ENCODE results near the gene DMRTC2.
A peak's percentile ranks its signal among the peaks of the same experiment; 100 is the strongest.

DMRTC2 gene

GRCh38 chr19:41869374-41869955, 24.6 kb downstream of the DMRTC2 start:
- Histone ChIP-seq H3K4ac (ENCODE audit: low read depth in 1 of 2, low read length in 2 of 2) (no peak overlapping the region), H4K8ac (ENCODE audit: low read length) (no peak overlapping the region), H2AK5ac (ENCODE audit: low read length, severe bottlenecking) (no peak overlapping the region), H3K27ac (ENCODE audit: low read length, poor library complexity, severe bottlenecking) (no peak overlapping the region), H2BK120ac (ENCODE audit: low read depth, low read length) (no peak overlapping the region), H2BK5ac (ENCODE audit: low read depth, low read length, poor library complexity, severe bottlenecking) (peak overlapping the region; percentile 5), H3K23ac (ENCODE audit: low read length in 2 of 2) (no peak overlapping the region), H3K27me3 (ENCODE audit: control insufficient read depth in 1 of 2, insufficient read depth in 1 of 2, low read length in 2 of 2) (no peaks in the 10 kb centered on the region), H3K18ac (ENCODE audit: low read depth in 1 of 2, low read length in 2 of 2) (no peak overlapping the region), H3K4me1 (ENCODE audit: control insufficient read depth, insufficient read depth, low read depth, low read length) (peaks cover 27% of the 10 kb centered on the region), H3K9me3 (ENCODE audit: control insufficient read depth, low read length) (no peaks in the 10 kb centered on the region), H2BK15ac (ENCODE audit: low read depth, poor library complexity, severe bottlenecking) (no peak overlapping the region), H2BK12ac (ENCODE audit: low read length in 2 of 2) (no peak overlapping the region), H3K9ac (ENCODE audit: low read length) (peak overlapping the region; percentile 26), H3K36me3 (ENCODE audit: control insufficient read depth in 1 of 2, insufficient read depth in 2 of 2, low read depth in 1 of 2, low read length in 2 of 2) (peaks cover 79 to 83% of the 10 kb centered on the region in 2 experiments), H2AFZ (ENCODE audit: low read depth, low read length) (no peak overlapping the region), H3K79me1 (replicated peaks; ENCODE audit: low read length, poor library complexity, severe bottlenecking) (peaks cover 6% of the 10 kb centered on the region), H3K4me3 (ENCODE audit: insufficient read depth in 1 of 2, low read depth in 1 of 2, low read length in 2 of 2) (no peak overlapping the region), H3K14ac (ENCODE audit: low read length in 2 of 2) (no peak overlapping the region), H4K91ac (ENCODE audit: low read length) (no peak overlapping the region), H3K4me2 (ENCODE audit: low read length, poor library complexity, severe bottlenecking) (no peak overlapping the region)
- DNase-seq: no peak
- WGBS: 96% methylated on average over 13 of the region's 13 CpGs

DNA sequence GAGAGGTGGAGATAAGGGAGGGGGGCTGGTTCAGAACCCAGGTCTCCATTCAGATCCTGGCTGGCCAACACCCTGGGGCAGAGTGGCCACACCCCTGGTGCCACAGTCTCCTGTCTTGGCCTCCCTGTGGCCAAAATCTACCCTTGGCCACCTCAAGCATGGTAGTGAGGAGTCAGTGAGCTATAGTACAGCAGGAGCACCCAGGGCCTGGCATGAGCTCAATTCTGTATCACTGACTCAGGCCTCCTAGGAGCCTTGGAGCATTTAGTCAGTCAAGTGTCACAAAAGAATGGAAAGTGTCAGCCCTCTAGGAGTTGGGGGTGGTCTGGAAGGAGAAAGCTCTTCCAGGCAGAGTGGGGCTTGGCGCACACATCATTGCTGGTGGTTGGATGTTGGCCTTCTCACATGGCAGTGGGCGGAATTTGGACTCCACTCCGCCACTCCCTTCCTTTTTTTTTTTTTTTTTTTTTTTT, 25.6 kb downstream of the DMRTC2 start:
- peak; percentile 22 for DNase-seq
- 88% methylated on average over 2 of the region's 3 CpGs for WGBS
- Histone ChIP-seq H4K91ac (ENCODE audit: low read length) (no peak overlapping the region), H3K23ac (ENCODE audit: low read length in 2 of 2) (no peak overlapping the region), H3K27ac (ENCODE audit: low read length, poor library complexity, severe bottlenecking) (peak overlapping the region; percentile 49), H2AK5ac (ENCODE audit: low read length, severe bottlenecking) (no peak overlapping the region), H3K9me3 (ENCODE audit: control insufficient read depth, low read length) (no peaks in the 10 kb centered on the region), H2BK120ac (ENCODE audit: low read depth, low read length) (no peak overlapping the region), H3K79me1 (replicated peaks; ENCODE audit: low read length, poor library complexity, severe bottlenecking) (peaks cover 6% of the 10 kb centered on the region), H3K4me1 (ENCODE audit: control insufficient read depth, insufficient read depth, low read depth, low read length) (peaks cover 24% of the 10 kb centered on the region), H3K4ac (ENCODE audit: low read depth in 1 of 2, low read length in 2 of 2) (no peak overlapping the region), H3K27me3 (ENCODE audit: control insufficient read depth in 1 of 2, insufficient read depth in 1 of 2, low read length in 2 of 2) (no peaks in the 10 kb centered on the region), H3K36me3 (ENCODE audit: control insufficient read depth in 1 of 2, insufficient read depth in 2 of 2, low read depth in 1 of 2, low read length in 2 of 2) (peaks cover 69 to 75% of the 10 kb centered on the region in 2 experiments), H3K4me2 (ENCODE audit: low read length, poor library complexity, severe bottlenecking) (no peak overlapping the region), H3K18ac (ENCODE audit: low read depth in 1 of 2, low read length in 2 of 2) (no peak overlapping the region), H3K9ac (ENCODE audit: low read length) (peak overlapping the region; percentile 14), H2BK5ac (ENCODE audit: low read depth, low read length, poor library complexity, severe bottlenecking) (no peak overlapping the region), H3K4me3 (ENCODE audit: insufficient read depth in 1 of 2, low read depth in 1 of 2, low read length in 2 of 2) (no peak overlapping the region), H2AFZ (ENCODE audit: low read depth, low read length) (no peak overlapping the region), H2BK15ac (ENCODE audit: low read depth, poor library complexity, severe bottlenecking) (no peak overlapping the region), H3K14ac (ENCODE audit: low read length in 2 of 2) (no peak overlapping the region), H2BK12ac (ENCODE audit: low read length in 2 of 2) (no peak overlapping the region), H4K8ac (ENCODE audit: low read length) (no peak overlapping the region)

DNA sequence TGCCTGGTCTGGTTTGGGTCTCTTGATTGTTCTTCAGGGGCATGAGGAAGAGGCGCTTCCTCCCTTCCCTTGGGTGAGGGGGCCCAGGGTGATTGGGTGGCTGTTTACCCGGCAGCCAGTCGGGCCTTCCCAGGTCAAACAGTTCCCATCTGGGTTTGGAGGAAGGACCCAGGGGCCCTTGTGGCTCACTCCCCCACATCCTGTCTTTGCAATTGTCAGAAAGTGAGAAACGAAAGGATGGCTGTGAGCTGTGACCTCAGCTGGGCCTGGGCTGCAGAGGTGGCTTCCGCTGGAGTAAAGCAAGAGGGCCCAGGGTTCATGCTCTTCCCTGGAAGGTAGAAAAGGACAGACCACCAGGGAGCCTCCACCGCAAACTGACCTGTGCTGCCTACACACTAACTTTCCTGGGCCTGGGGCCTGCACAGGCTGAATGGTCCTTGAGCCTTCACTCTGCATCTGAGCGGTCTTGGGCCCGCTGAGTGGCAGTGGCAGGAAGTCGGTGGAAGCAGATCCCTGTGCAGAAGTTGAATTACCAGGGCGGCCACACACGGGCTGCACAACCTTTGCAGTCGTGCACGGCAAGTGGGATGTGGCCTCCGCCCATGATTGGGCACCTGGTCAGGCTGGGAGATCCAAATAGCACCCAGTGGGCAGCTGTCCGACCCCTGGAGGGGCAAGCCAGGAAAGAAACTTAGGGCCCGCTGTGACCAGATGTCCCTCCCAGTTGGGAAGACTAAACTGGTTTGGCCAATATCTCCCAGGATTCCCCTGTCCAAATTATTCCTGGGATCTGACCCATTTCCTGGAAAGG, 26.9 kb downstream of the DMRTC2 start:
- Histone ChIP-seq H4K8ac (ENCODE audit: low read length) (peak overlapping the region; percentile 47), H3K4me1 (ENCODE audit: control insufficient read depth, insufficient read depth, low read depth, low read length) (peaks cover 18% of the 10 kb centered on the region), H2AK5ac (ENCODE audit: low read length, severe bottlenecking) (no peak overlapping the region), H3K4me3 (ENCODE audit: insufficient read depth in 1 of 2, low read depth in 1 of 2, low read length in 2 of 2) (no peak overlapping the region), H2AFZ (ENCODE audit: low read depth, low read length) (no peak overlapping the region), H2BK12ac (ENCODE audit: low read length in 2 of 2) (peak overlapping the region in 1 of 2 experiments; percentile 7), H3K14ac (ENCODE audit: low read length in 2 of 2) (no peak overlapping the region), H3K27me3 (ENCODE audit: control insufficient read depth in 1 of 2, insufficient read depth in 1 of 2, low read length in 2 of 2) (no peaks in the 10 kb centered on the region), H3K9me3 (ENCODE audit: control insufficient read depth, low read length) (no peaks in the 10 kb centered on the region), H4K91ac (ENCODE audit: low read length) (no peak overlapping the region), H3K27ac (ENCODE audit: low read length, poor library complexity, severe bottlenecking) (peak overlapping the region; percentile 2), H3K23ac (ENCODE audit: low read length in 2 of 2) (no peak overlapping the region), H3K4ac (ENCODE audit: low read depth in 1 of 2, low read length in 2 of 2) (peak overlapping the region in 1 of 2 experiments; percentile 46), H2BK15ac (ENCODE audit: low read depth, poor library complexity, severe bottlenecking) (no peak overlapping the region), H3K18ac (ENCODE audit: low read depth in 1 of 2, low read length in 2 of 2) (no peak overlapping the region), H3K4me2 (ENCODE audit: low read length, poor library complexity, severe bottlenecking) (no peak overlapping the region), H3K36me3 (ENCODE audit: control insufficient read depth in 1 of 2, insufficient read depth in 2 of 2, low read depth in 1 of 2, low read length in 2 of 2) (peaks cover 62 to 65% of the 10 kb centered on the region in 2 experiments), H2BK5ac (ENCODE audit: low read depth, low read length, poor library complexity, severe bottlenecking) (no peak overlapping the region), H3K79me1 (replicated peaks; ENCODE audit: low read length, poor library complexity, severe bottlenecking) (peaks cover 6% of the 10 kb centered on the region), H2BK120ac (ENCODE audit: low read depth, low read length) (no peak overlapping the region), H3K9ac (ENCODE audit: low read length) (peak overlapping the region; percentile 29)
- WGBS: 86% methylated on average over 15 of the region's 16 CpGs
- peak; percentile 7 for DNase-seq

GRCh38 chr19:41872384-41872774, 27.5 kb downstream of the DMRTC2 start:
- H3K4ac ChIP-seq (ENCODE audit: low read depth in 1 of 2, low read length in 2 of 2): no peak overlapping the region
- H2BK15ac ChIP-seq (ENCODE audit: low read depth, poor library complexity, severe bottlenecking): no peak overlapping the region
- H2BK12ac ChIP-seq (ENCODE audit: low read length in 2 of 2): no peak overlapping the region
- no peak overlapping the region for H2BK120ac ChIP-seq (ENCODE audit: low read depth, low read length)
- no peak overlapping the region for H2AFZ ChIP-seq (ENCODE audit: low read depth, low read length)
- peaks cover 6% of the 10 kb centered on the region for H3K79me1 ChIP-seq (replicated peaks; ENCODE audit: low read length, poor library complexity, severe bottlenecking)
- H3K9ac ChIP-seq (ENCODE audit: low read length): peak overlapping the region; percentile 29
- no peak overlapping the region for H3K18ac ChIP-seq (ENCODE audit: low read depth in 1 of 2, low read length in 2 of 2)
- peaks cover 15% of the 10 kb centered on the region for H3K4me1 ChIP-seq (ENCODE audit: control insufficient read depth, insufficient read depth, low read depth, low read length)
- DNase-seq: no peak
- H3K27me3 ChIP-seq (ENCODE audit: control insufficient read depth in 1 of 2, insufficient read depth in 1 of 2, low read length in 2 of 2): peaks cover 2% of the 10 kb centered on the region in 2 experiments
- H3K4me2 ChIP-seq (ENCODE audit: low read length, poor library complexity, severe bottlenecking): no peak overlapping the region
- H3K36me3 ChIP-seq (ENCODE audit: control insufficient read depth in 1 of 2, insufficient read depth in 2 of 2, low read depth in 1 of 2, low read length in 2 of 2): peaks cover 56 to 59% of the 10 kb centered on the region in 2 experiments
- no peak overlapping the region for H3K27ac ChIP-seq (ENCODE audit: low read length, poor library complexity, severe bottlenecking)
- H2BK5ac ChIP-seq (ENCODE audit: low read depth, low read length, poor library complexity, severe bottlenecking): no peak overlapping the region
- no peak overlapping the region for H3K23ac ChIP-seq (ENCODE audit: low read length in 2 of 2)
- H4K8ac ChIP-seq (ENCODE audit: low read length): no peak overlapping the region
- H3K14ac ChIP-seq (ENCODE audit: low read length in 2 of 2): no peak overlapping the region
- H4K91ac ChIP-seq (ENCODE audit: low read length): no peak overlapping the region
- no peak overlapping the region for H2AK5ac ChIP-seq (ENCODE audit: low read length, severe bottlenecking)
- H3K9me3 ChIP-seq (ENCODE audit: control insufficient read depth, low read length): no peaks in the 10 kb centered on the region
- H3K4me3 ChIP-seq (ENCODE audit: insufficient read depth in 1 of 2, low read depth in 1 of 2, low read length in 2 of 2): no peak overlapping the region
- WGBS: 92% methylated on average over 12 of the region's 12 CpGs
